ENCODE data around the gene PRH1. TPM values are rescaled to one million over a fixed set of nuclear protein-coding genes. Genes with fewer than 3 reads are reported as not detected.

PRH1 gene
- total RNA-seq, 6 donors from 2014 or later = 6.5 to 43.9 (median 34.4) TPM

DNA sequence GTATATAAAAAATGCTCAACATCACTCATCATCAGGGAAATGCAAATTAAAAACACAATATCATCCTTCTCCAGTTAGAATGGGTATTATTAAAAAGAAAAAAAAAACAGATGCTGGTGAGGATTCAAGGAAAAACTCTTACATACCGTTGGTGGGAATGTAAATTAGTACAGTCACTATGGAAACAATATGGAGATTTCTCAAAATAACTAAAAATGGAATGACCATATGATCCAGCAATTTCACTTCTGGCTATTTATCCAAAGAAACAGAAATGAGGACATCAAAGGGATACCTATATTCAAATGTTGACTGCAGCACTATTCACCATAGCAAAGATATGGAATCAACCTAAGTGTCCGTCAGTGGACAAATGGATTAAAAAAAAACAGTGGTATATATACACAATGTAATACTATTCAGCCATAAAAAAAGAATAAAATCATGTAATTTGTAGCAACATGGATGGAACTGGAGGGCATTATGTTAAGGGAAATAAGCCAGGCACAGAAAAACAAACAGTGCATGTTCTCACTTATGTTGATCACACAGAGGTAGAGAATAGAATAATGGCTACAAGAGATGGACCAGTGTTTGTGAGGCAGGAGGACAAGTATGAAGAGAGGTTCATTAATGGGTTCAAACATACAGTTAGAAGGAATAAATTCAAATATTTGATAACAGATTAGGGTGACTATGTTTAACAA, 20.4 kb downstream of the PRH1 start:
- no peak for DNase-seq
- 94 to 96% methylated on average over 2 of the region's 2 CpGs for WGBS, 2 donors
- H3K4me3 ChIP-seq = no peak overlapping the region
- H3K9me3 ChIP-seq = peaks cover 5 to 13% (median 7%) of the 10 kb centered on the region in 4 donors
- no peak for ATAC-seq (ENCODE audit: low FRiP score in 2 of 2)
- no peaks in the 10 kb centered on the region for H3K4me1 ChIP-seq
- TF ChIP-seq POLR2A (IDR thresholded peaks at IDR 0.05) (no peak), EP300 (IDR thresholded peaks at IDR 0.05) (no peak), CTCF (IDR thresholded peaks at IDR 0.05) (no peak), POLR2AphosphoS5 (IDR thresholded peaks at IDR 0.05) (no peak)
- H3K36me3 ChIP-seq = peaks cover 0 to 3% (median 0%) of the 10 kb centered on the region in 4 donors
- H3K27me3 ChIP-seq = no peaks in the 10 kb centered on the region
- H3K27ac ChIP-seq = no peak overlapping the region

GRCh38 chr12:10861366-10861765, 22.7 kb downstream of the PRH1 start:
- H3K27me3 ChIP-seq = no peaks in the 10 kb centered on the region
- no peaks in the 10 kb centered on the region for H3K4me1 ChIP-seq
- 90 to 100% methylated on average over 2 of the region's 2 CpGs for WGBS, 2 donors
- peaks cover 0 to 8% (median 0%) of the 10 kb centered on the region in 4 donors for H3K36me3 ChIP-seq
- ATAC-seq (ENCODE audit: low FRiP score in 2 of 2) (no peak), DNase-seq (no peak)
- no peak overlapping the region for H3K4me3 ChIP-seq
- peaks cover 6 to 16% (median 8%) of the 10 kb centered on the region in 4 donors for H3K9me3 ChIP-seq
- TF ChIP-seq CTCF (IDR thresholded peaks at IDR 0.05) (no peak), POLR2A (IDR thresholded peaks at IDR 0.05) (no peak), POLR2AphosphoS5 (IDR thresholded peaks at IDR 0.05) (no peak), EP300 (IDR thresholded peaks at IDR 0.05) (no peak)
- H3K27ac ChIP-seq = no peak overlapping the region

DNA sequence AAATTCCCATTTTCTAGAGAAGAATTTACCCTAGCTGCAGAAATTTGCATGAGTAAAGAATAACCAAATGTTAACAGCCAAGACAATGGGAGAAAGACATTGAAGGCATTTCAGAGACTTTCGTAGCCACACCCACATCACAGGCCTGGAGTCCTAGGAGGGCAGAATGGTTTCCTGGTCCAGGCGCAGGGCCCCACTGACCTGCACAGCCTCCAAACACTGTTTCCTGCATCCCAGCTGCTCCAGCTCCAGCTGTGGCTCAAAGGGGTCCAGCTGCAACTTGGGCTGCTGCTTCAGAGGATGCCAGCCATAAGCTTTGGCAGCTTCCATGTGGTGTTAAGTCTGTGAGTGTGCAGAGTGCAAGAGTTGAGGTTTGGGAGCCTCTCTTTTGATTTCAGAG, 28.2 kb downstream of the PRH1 start:
- no peak overlapping the region for H3K27ac ChIP-seq
- TF ChIP-seq POLR2A (IDR thresholded peaks at IDR 0.05) = no peak
- no peak for TF ChIP-seq EP300 (IDR thresholded peaks at IDR 0.05)
- no peak for TF ChIP-seq CTCF (IDR thresholded peaks at IDR 0.05)
- no peak for TF ChIP-seq POLR2AphosphoS5 (IDR thresholded peaks at IDR 0.05)
- peaks cover 0 to 10% (median 1%) of the 10 kb centered on the region in 4 donors for H3K9me3 ChIP-seq
- no peak overlapping the region for H3K4me3 ChIP-seq
- DNase-seq = no peak
- H3K4me1 ChIP-seq = no peaks in the 10 kb centered on the region
- H3K27me3 ChIP-seq = no peaks in the 10 kb centered on the region
- WGBS, 2 donors = 95 to 100% methylated on average over 1 to 2 of the region's 2 CpGs
- ATAC-seq (ENCODE audit: low FRiP score in 2 of 2) = no peak
- H3K36me3 ChIP-seq = peaks cover 0 to 8% (median 0%) of the 10 kb centered on the region in 4 donors

DNA sequence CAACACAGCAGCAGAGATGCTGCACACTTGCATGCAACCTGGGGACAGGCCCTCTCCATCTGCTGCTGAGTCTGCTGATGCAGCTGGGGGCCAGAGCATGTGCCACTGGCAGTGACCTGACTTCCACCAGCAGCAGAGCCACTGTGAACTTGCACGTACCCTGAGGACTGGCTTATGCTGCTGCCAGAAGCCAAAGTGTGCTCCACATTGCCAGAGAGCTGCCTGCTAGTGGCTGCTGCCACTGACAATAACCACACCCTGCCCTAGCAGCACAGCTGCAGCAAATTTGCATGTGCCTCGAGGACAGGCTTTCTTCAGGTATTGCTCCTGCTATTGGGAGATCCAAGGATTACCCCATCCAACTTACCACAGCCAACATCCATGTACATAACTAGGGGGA, 30.3 kb downstream of the PRH1 start:
- Histone ChIP-seq H3K4me3 (no peak overlapping the region), H3K4me1 (no peaks in the 10 kb centered on the region), H3K36me3 (peaks cover 0 to 5% (median 0%) of the 10 kb centered on the region in 4 donors), H3K27ac (no peak overlapping the region), H3K9me3 (peaks cover 0 to 10% (median 1%) of the 10 kb centered on the region in 4 donors), H3K27me3 (no peaks in the 10 kb centered on the region)
- TF ChIP-seq POLR2AphosphoS5 (IDR thresholded peaks at IDR 0.05) (no peak), POLR2A (IDR thresholded peaks at IDR 0.05) (no peak), EP300 (IDR thresholded peaks at IDR 0.05) (no peak), CTCF (IDR thresholded peaks at IDR 0.05) (no peak)
- DNase-seq (no peak), ATAC-seq (ENCODE audit: low FRiP score in 2 of 2) (peak in 1 of 2 donors; percentile 9)
- 91% methylated on average over 2 of the region's 2 CpGs; no CpG with 5 or more reads in 1 of the 2 donors for WGBS, 2 donors
